Skin epidermis (tissue), 12 donors: ENCODE results near the gene PPP2R5A.
"Not testable (repeated sequence)": the region's sequence is repeated elsewhere in the genome, so short reads cannot be mapped to it uniquely, and the experiment has no call there.

Source experiments
- H3K27ac ChIP-seq, 21 experiments: fragments of 200-600 bp; sonication (generic) in 11 of 21; one replicate each; pipeline ENCODE4 v1.5.0; 2020; ENCODE audit warnings: mild to moderate bottlenecking in 3 of 21, inconsistent platforms in 2 of 21, moderate library complexity in 2 of 21
- H3K4me3 ChIP-seq, 7 experiments: fragments of 200-600 bp; sonication (generic) in 2 of 7; one replicate each; pipeline ENCODE4 v1.5.0; 2020; ENCODE audit warnings: inconsistent platforms in 2 of 7, mild to moderate bottlenecking in 2 of 7, moderate library complexity in 1 of 7

PPP2R5A gene

GRCh38 chr1:212395678-212396437 lies 110.6 kb downstream of the PPP2R5A start:
- H3K27ac ChIP-seq, H3K4me3 ChIP-seq: not testable (repeated sequence)

GRCh38 chr1:212396638-212397037 lies 111.4 kb downstream of the PPP2R5A start:
- no peak overlapping the region for H3K4me3 ChIP-seq
- no peak overlapping the region for H3K27ac ChIP-seq

- H3K27ac ChIP-seq = no peak overlapping the region
- H3K4me3 ChIP-seq = no peak overlapping the region
Observed at GRCh38 chr1:212397171-212397570, 112.0 kb downstream of the PPP2R5A start.

- Histone ChIP-seq H3K27ac (no peak overlapping the region), H3K4me3 (no peak overlapping the region)
Observed at GRCh38 chr1:212401042-212401441, 115.8 kb downstream of the PPP2R5A start.

GRCh38 chr1:212401838-212402582 lies 116.8 kb downstream of the PPP2R5A start:
- no peak overlapping the region for H3K27ac ChIP-seq
- H3K4me3 ChIP-seq = no peak overlapping the region

- Histone ChIP-seq H3K4me3 (no peak overlapping the region), H3K27ac (no peak overlapping the region)
Observed at GRCh38 chr1:212402666-212403321, 117.6 kb downstream of the PPP2R5A start.

GRCh38 chr1:212410231-212410820 lies 125.1 kb downstream of the PPP2R5A start:
- Histone ChIP-seq H3K4me3 (no peak overlapping the region), H3K27ac (no peak overlapping the region)
